Measurements from ENCODE around the gene GALNT6. TPM values are rescaled to one million over a fixed set of nuclear protein-coding genes. Genes with fewer than 3 reads are reported as not detected.

Gene GALNT6
- total and polyA plus RNA-seq, 2 experiments from 2014 or later = 4.3 to 5.4 TPM

DNA sequence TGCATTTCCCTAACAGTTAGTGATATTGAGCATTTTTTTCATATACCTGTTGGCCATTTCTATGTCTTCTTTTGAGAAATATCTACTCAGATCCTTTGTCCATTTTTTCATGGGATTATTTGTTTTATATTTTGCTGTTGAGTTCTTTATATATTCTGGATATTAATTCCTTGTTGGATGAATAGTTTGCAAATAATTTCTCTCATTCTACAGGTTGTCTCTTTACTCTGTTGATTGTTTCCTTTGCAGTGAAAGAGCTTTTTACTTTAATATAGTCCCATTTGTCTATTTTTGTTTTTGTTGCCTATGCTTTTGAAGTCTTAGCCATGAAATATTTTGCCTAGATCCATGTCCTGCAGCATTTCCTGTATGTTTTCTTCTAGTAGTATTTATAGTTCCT is 21.9 kb upstream of the GALNT6 start:
- no peak for DNase-seq (ENCODE audit: low read depth in 1 of 2, low spot score in 1 of 2)
- no peaks in the 10 kb centered on the region for H3K27me3 ChIP-seq
- no peaks in the 10 kb centered on the region for H3K36me3 ChIP-seq
- H3K4me3 ChIP-seq = no peak overlapping the region
- no peak overlapping the region for H3K27ac ChIP-seq
- TF ChIP-seq, protein P1, sequence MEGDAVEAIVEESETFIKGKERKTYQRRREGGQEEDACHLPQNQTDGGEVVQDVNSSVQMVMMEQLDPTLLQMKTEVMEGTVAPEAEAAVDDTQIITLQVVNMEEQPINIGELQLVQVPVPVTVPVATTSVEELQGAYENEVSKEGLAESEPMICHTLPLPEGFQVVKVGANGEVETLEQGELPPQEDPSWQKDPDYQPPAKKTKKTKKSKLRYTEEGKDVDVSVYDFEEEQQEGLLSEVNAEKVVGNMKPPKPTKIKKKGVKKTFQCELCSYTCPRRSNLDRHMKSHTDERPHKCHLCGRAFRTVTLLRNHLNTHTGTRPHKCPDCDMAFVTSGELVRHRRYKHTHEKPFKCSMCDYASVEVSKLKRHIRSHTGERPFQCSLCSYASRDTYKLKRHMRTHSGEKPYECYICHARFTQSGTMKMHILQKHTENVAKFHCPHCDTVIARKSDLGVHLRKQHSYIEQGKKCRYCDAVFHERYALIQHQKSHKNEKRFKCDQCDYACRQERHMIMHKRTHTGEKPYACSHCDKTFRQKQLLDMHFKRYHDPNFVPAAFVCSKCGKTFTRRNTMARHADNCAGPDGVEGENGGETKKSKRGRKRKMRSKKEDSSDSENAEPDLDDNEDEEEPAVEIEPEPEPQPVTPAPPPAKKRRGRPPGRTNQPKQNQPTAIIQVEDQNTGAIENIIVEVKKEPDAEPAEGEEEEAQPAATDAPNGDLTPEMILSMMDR (IDR thresholded peaks at IDR 0.05; ENCODE audit: low read depth, low read length) = no peak
- H3K9me3 ChIP-seq (ENCODE audit: low read depth) = no peaks in the 10 kb centered on the region
- peaks cover 7% of the 10 kb centered on the region for H3K4me1 ChIP-seq (ENCODE audit: low read depth)

DNA sequence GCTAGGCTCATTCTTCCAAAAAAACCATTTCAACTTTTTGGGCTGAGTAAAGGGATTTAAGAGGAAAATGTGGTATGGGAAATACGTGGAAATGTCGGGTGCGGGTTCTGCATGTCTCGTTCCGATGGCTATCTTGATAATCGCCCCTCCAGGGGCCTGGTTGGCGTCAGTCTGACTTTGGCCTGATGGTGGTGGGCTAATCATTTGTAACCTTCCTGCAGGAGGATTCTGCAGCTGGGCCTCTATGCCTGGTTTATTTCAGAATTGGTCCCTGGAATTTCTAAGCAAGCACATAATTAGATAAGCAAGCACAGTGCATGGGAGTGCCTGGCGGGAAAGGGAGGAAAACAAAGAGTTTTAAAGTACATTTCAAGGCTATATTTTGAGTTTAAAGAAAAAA is 18.6 kb upstream of the GALNT6 start:
- Histone ChIP-seq H3K27me3 (no peaks in the 10 kb centered on the region), H3K4me1 (ENCODE audit: low read depth) (peaks cover 7% of the 10 kb centered on the region), H3K9me3 (ENCODE audit: low read depth) (no peaks in the 10 kb centered on the region), H3K27ac (peak overlapping the region; percentile 67), H3K36me3 (no peaks in the 10 kb centered on the region), H3K4me3 (no peak overlapping the region)
- TF ChIP-seq, protein P1 (IDR thresholded peaks at IDR 0.05; ENCODE audit: low read depth, low read length) = no peak
- peak in 1 of 2 donors; percentile 66 for DNase-seq (ENCODE audit: low read depth in 1 of 2, low spot score in 1 of 2)

DNA sequence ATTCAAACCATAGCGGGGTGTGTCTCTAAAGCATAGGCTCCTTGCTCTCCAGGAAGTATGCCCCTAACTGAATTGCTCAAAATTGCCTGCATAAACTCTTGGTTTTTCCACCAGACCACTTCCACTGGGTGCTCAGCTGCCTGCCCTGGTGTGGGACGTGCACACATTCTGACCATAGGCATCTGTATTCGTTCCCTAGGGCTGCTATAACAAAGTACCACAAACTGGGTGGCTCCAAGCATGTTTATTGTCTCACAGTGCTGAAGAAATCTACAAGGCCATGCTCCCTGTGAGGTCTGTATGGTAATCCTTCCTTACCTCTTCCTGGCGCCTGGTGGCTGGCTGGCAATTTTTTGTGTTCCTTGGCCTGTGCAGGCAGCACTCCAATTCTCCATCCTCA is 16.4 kb upstream of the GALNT6 start:
- no peak overlapping the region for H3K4me3 ChIP-seq
- H3K9me3 ChIP-seq (ENCODE audit: low read depth) = no peaks in the 10 kb centered on the region
- H3K27ac ChIP-seq = no peak overlapping the region
- H3K27me3 ChIP-seq = no peaks in the 10 kb centered on the region
- TF ChIP-seq, protein P1 (IDR thresholded peaks at IDR 0.05; ENCODE audit: low read depth, low read length) = no peak
- no peaks in the 10 kb centered on the region for H3K36me3 ChIP-seq
- peaks cover 7% of the 10 kb centered on the region for H3K4me1 ChIP-seq (ENCODE audit: low read depth)
- no peak for DNase-seq (ENCODE audit: low read depth in 1 of 2, low spot score in 1 of 2)

DNA sequence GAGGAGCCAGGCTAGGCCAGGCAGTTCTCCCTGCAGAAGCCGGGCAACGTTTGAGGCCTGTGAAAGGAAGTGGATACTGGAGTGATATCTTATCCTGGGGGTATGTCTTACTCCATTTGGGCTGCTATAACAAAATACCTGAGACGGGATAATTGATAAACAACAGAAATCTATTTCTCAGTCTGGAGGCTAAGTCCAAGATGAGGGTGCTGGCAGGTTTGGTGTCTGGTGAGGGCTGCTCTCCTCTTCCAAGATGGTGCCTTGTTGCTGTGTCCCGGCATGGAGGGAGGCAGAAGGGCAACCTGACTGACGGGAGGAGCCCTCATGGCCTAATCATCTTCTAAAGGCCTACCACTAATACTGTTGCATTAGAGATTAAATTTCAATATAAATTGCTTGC is 15.7 kb upstream of the GALNT6 start:
- peaks cover 7% of the 10 kb centered on the region for H3K4me1 ChIP-seq (ENCODE audit: low read depth)
- no peak for DNase-seq (ENCODE audit: low read depth in 1 of 2, low spot score in 1 of 2)
- H3K4me3 ChIP-seq = no peak overlapping the region
- TF ChIP-seq, protein P1 (IDR thresholded peaks at IDR 0.05; ENCODE audit: low read depth, low read length) = no peak
- no peaks in the 10 kb centered on the region for H3K36me3 ChIP-seq
- H3K9me3 ChIP-seq (ENCODE audit: low read depth) = no peaks in the 10 kb centered on the region
- no peak overlapping the region for H3K27ac ChIP-seq
- no peaks in the 10 kb centered on the region for H3K27me3 ChIP-seq

DNA sequence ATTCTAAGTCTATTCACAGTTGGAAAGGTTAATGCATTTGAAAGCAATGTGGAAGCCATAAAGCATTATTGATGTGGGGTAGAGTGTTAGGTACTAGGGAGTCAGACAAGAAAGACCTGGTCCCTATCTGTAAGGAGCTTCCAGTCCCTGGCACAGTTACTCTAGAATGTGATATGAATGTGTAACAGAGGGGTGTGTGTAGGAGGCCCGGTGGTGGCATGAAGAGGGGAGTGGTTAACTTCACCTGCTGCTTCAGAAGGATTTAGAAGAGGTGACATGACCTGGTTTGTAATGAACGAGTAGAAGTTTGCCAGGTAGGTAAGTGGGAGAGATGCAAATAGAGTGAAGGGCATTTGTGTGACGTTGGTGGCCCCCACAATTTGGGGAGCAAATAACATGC is 15.1 kb upstream of the GALNT6 start:
- Histone ChIP-seq H3K4me3 (no peak overlapping the region), H3K4me1 (ENCODE audit: low read depth) (peaks cover 7% of the 10 kb centered on the region), H3K27me3 (no peaks in the 10 kb centered on the region), H3K36me3 (no peaks in the 10 kb centered on the region), H3K27ac (no peak overlapping the region), H3K9me3 (ENCODE audit: low read depth) (no peaks in the 10 kb centered on the region)
- TF ChIP-seq, protein P1 (IDR thresholded peaks at IDR 0.05; ENCODE audit: low read depth, low read length) = no peak
- DNase-seq (ENCODE audit: low read depth in 1 of 2, low spot score in 1 of 2) = no peak

DNA sequence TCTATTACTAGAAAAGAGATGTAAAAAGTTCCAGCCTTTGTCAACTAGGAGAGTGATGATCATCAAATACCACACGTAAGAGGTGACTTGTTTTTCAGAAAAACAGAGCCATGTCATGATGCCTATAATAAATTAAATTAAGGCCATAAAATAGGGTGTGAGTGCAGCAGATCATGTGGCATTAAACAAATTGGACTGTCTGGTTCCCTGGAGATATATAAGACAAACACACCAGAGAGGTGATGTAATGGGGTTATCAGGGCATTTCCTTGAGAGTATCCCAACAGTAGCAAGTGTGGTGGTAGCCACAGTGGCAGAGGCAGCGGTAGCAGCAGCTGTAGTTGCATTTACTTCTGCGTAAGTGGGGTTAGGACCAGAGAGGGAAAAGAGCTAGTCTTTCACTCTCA is 14.6 kb upstream of the GALNT6 start:
- Histone ChIP-seq H3K9me3 (ENCODE audit: low read depth) (no peaks in the 10 kb centered on the region), H3K4me1 (ENCODE audit: low read depth) (peaks cover 7% of the 10 kb centered on the region), H3K27ac (no peak overlapping the region), H3K4me3 (no peak overlapping the region), H3K36me3 (no peaks in the 10 kb centered on the region), H3K27me3 (no peaks in the 10 kb centered on the region)
- TF ChIP-seq, protein P1 (IDR thresholded peaks at IDR 0.05; ENCODE audit: low read depth, low read length) = no peak
- no peak for DNase-seq (ENCODE audit: low read depth in 1 of 2, low spot score in 1 of 2)
